DMS79 treated with DMSO at 0.1 percent for 48 hours (cell line): ENCODE results near the gene RIPOR2.
"Not testable (repeated sequence)": the region's sequence is repeated elsewhere in the genome, so short reads cannot be mapped to it uniquely, and the experiment has no call there.

ENCODE experiments used
- DNase-seq: peaks from one replicate; lab custom pipeline; 2025; lab: John Stamatoyannopoulos, UW

The RIPOR2 gene

DNA sequence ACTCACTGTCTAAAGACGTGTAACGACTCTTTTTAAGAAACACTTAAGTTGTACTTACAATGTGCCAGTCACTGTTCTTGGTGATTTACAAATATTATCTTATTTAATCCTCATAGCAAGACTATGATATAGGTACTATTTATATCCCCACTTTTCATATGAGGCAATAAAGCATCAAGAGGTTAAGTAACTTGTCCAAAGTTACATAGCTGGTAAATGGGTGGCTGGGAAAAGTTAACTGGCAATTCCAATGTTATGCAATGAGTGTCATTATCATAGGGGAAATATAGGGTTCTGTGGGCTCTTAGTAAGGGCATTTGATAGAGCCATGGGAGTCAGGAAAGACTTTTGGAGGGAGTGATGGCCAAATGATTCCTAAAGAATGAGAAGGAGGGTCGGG is 21.4 kb upstream of the RIPOR2 start:
- no peak for DNase-seq

DNA sequence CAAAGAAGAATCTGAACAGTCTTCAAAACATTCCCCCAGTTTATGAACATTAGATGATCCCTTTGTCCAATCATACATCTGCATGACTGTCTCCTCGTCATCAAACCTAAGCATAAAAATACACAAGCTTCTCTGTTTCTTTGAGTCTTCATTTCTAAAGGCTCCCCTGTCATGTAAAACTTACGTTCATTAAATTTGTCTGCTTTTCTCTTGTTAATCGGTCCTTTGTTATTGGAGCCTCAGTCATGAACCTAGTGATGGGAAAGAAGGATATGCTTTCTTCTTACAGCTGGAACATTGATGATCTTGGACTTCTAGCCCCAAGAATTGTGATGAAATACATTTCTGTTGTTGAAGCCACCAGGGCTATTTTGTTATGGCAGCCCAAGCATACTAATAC is 18.0 kb upstream of the RIPOR2 start:
- DNase-seq, result no peak

DNA sequence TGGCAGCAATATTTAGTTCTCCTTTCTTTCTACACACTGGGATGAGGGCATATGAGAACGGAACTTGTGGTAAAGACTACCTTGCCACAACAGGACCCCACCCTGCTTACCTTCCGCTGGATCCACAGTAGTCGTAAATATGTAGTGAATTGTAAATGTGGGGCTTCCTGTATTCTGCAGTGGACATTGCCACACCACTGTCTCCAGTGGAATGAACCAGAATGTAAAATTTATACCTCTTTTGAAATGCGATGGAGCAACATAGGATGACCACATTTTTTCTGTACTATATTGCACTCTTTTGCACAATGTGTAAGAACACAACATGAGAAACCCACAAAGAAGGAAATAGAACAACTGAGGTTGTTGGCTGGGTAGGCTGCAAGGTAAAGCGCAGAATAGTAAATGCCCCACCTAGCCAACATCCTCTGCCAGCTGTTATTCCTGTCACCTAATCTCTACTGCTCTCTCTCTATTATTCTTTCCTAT is 16.1 kb upstream of the RIPOR2 start:
- DNase-seq, result no peak

DNA sequence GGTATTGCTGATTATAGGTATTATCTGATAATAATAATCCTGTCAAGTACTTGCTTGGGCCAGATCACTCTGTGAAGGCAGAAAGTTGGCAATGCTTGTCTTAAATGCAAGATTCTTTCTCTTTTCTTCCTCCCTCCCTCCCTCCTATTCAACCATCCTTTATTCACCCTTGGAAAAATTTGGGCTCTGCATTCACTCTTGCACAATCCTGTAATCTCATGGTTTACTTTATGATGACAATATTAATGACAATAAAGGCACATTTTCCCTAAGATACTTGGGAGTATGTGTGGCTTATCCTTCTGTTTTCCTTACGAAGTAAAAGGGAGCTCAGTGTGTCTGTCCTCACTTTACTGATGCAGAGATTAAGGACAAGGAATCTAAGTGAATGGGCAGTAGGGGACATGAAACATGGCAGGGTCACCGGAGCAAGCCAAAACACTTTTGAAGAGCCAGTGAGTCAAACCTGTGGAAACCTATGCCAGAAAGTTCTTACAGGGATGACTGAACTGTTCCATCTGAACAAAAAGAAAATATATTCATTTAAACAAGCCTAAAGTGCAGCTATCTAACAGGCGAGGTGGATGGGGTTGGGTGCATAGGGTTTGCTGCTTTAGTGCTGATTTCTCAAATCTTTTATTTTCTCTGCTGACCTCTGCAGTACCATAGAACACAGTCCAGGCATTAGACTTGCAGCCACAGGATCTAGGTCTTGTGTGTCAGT is 14.6 kb upstream of the RIPOR2 start:
- no peak for DNase-seq

DNA sequence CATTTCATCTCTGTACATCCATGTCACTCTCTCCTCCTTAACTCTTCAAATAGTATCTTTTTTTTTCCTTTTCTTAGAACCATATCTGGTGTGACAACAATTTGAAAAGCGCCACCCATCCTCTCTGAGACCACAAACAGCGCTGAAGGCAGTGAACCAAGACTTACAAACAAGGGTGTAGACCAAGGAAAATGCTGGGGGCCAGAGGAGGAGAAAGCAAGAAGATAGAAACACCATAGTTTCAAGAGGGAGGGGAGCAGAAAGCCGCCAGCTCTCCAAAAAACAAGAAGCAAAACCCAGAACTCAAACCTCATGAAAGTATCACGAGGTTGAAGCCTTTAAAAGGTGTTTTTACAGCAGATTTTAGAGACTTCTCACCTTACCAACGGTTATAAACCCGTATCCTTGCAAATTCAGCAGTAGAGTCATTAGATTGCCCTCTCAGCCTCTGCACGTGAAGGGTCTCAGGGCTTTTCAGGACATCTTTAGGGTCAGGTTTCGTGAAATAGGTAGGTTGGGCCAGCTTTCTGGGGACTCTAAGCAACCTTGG is 13.3 kb upstream of the RIPOR2 start:
- peak; percentile 40 for DNase-seq

DNA sequence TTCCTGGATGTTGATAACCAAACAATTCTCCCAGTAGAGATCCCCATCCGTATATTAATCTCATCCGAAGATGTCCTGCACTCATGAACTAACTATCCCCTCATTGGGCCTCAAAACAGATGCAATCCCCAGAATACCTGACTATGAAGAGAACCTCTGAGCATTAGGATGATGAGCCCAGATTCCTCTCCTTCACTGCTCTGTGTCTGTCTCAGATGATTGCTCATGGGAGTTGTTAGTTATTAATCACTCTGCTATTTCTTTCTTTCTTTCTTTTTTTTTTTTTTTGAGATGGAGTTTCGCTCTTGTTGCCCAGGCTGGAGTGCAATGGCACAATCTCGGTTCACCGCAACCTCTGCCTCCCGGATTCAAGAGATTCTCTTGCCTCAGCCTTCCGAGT is 12.5 kb upstream of the RIPOR2 start:
- not testable (repeated sequence) for DNase-seq

DNA sequence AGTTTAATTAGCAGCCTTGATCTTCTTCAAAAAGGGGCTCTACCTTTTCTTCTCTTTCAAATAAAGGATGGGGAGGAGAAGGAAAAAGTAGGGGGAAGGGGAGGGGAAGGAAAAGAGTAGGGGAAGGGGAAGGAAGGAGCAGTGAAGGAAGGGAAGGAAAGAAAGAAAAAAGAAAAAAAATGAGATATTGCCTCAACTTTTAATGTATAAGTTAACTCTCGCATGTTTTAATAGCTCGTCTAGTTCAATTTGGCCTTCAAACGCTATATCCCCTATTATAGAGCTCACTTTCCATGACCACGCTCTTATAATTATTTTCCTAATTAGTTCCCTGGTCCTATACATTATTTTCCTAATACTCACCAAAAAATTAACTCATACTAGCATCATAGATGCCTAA is 11.9 kb upstream of the RIPOR2 start:
- no peak for DNase-seq

DNA sequence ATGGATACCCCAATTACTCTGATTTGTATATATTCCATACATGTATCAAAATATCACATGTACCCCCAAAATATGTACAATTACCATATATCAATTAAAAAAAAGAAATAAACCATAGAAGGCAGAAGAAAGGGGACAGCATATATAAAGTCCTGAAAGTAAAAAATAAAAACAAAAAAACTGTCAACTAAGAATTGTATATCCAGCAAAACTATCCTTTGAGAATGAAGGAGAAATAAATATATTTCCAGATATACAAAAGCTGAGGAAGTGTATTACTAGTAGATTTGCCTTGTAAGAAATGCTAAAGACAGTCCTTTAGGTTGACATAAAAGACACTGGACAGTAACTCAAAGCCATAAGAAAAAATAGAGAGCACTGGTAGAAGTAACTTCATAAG is 9.3 kb upstream of the RIPOR2 start:
- no peak for DNase-seq

DNA sequence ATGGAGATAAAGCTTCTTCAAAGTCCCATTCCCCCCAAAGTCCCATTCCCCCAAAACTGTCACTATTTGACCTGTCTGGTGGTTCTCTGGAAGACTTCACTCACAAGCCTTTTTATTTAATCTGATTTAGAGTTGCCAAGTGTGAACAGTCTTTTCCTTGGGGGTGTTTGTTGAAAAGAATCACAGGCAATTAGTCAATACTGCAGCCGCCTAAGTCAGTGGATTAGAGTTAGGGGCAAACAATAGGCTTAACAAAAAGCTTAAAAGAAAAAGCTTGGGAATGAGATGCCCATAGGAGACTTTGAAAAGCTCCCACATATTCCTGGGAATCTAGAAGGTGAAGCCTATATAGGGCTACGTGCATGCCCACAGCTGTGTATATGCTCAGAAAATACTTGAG is 8.0 kb upstream of the RIPOR2 start:
- DNase-seq, result no peak

DNA sequence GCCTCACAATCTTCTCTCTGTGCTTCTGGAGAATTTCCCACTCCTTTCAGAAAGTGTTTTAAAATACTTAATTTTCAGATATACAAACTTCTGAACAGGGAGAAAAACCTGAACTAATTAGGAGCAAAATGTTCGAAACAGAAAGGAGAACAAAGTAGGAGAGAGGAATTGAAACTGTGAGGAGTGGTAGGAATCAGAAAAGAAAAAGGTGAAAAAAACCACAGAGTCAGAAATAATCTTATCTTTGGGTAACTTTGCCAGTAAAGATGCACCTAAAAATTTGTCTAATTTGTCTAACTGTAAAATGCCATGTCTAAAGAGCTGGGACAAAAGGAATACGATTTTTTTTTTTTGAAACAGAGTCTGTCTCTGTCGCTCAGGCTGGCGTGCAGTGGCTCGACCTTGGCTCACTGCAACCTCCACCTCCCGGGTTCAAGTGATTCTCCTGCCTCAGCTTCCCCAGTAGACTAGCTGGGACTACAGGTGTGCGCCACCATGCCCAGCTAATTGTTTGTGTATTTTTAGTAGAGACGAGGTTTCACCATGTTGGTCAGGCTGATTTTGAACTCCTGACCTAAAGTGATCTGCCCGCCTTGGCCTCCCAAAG is 4.7 kb upstream of the RIPOR2 start:
- DNase-seq, result no peak

DNA sequence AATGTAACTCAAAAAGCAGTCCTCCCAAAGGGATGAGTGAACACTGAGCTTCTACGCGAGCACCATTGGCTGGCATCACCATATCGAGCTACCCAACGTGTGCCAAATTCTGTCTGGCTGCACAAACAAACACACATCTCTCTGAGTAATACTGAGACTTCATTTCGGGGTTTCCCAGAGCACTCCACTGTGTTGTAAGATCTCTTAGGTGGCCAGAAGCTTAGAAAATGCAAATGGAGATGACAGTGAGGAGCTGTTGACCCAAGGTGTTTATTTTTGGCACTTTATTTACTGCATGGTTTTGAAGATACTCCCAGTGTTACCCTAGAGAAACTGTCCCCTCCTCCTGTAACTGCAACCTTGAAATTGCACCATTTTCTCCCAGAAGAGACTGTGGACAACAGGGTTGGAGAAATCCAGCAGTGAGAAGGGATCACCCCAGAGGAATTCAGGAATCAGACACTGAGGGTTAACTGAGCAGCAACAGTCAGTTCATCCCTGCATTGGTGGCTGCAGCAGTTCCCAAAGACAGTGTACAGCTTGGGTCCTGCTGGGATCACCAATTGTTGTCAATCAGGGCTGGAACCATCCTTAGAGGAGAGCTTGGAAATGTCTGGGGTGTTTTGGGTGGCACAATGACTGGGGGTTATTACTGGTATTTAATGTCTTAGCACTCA is 1.0 kb upstream of the RIPOR2 start:
- peak; percentile 73 for DNase-seq

DNA sequence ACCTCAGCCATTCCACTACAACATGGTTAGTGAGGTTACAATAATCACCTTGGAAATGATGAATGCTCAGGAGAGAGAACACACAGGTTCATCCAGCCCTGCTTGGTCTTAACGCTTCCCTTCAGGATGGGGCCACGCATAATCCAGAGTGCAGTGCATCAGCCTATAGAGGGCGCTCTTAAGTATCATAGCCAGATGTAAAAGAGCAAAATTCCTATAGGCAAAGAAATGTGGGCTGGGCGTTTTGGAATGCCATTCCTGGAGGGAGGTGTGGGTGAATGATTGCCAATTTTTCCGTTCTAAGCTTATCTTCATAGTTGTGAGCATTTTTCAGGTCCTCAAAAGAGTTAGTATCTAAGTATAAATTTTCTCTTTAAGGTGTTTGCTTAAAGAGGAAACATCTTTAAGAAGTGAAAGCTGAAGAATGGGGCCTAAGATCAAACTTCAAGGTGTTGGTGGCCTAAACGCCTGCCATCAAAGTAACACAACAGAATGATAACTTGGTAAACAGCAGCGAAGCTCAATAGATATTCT is 1.8 kb downstream of the RIPOR2 start:
- no peak for DNase-seq

DNA sequence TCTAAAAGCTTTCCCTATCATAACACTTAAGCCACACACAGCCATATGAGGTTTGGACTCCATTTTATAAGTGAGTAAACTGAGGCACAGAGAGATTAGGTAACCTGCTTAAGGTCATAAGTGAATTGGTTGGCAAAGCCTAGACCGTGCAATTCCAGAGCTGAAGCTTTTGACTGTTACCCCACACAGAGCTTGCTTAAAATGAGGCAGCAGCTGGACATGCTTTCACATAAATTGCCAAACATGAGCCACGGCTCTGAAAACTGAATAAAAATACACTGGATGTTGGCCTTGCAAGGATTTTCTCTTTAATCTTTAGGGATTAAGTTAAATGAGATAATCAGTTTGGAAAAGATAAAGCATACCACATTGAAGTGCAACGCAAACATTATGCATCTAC is 2.5 kb downstream of the RIPOR2 start:
- DNase-seq, result no peak

DNA sequence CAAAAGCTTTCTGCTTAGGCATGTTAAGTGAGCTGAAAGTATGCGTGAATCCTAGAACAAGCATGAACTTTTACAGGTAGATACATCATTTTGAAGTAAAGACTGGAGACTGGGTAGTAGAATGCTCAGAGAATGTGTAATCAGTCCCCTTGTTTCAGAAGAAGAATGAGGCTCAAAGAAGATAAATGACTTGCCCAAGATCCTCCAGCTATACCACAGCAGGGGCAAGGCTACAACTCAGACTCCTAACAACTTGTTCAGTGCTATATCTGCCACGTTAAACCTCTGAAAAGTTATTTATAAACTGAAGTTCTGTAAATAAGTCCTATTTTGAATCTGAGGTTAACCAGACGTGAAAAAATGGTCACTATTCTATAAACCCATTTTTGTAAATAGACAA is 2.9 kb downstream of the RIPOR2 start:
- no peak for DNase-seq

DNA sequence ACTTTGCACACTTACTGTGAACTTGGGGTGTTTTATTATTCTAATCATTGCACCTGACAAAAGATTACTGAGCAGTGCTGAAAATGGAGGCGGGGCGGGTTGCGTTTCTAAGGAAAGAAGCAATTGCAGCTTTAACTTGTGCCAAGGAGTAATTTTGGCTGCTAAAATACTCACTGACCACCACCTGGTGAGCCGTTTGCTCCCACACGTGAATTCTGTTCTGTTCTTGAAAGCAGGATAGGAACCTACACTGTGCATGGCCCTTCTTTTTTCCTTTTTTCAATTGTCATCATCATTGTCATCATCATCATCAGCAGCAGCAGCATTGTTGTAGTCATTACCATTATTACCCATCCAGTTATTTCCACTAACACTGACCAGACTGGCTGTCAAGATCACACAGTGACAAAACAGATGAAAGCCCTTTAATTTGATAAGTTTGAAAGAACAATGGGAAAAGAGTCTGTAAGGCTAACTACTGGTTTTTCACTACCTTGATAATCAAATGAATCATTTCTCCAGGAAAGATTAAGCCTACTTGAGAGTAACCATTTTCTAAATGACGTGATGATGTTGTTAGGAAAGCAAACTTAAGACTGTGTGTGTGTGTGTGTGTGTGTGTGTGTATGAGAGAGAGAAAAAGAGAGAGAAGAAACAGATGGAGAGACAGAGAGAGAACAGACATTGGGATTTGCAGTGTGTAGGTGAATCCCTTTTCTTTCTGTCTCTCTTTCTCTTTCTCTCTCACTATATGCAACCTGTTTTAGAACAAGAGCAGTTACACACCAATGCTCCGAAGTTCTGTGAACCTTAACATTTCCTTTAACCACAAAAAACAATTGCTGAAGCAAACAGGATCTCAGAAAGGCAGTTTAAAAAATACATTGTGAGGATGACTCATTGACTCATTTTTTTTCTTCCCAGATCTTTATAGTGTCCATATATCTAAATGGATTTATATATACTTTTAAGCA is 3.8 kb downstream of the RIPOR2 start:
- DNase-seq, result peak; percentile 26

DNA sequence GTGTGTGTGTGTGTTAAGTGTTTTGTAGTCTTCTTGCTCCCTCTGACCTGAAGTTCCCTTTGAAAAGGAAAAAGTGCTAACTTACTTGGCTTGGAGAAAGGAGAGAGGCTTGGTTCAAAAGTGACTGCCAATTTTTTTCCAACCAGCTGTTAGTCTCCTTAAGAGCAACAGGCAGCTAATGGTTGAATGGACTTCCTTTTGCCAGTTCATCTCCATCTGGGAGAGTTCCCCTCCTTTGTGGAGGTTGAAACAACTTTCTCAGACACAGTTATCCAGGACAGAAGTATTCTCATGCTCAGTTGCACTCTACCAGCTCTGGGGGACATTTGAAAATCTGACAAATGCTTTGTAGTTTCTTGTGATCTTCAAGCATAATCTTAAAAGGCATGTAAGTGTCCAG is 4.5 kb downstream of the RIPOR2 start:
- DNase-seq, result peak; percentile 29

DNA sequence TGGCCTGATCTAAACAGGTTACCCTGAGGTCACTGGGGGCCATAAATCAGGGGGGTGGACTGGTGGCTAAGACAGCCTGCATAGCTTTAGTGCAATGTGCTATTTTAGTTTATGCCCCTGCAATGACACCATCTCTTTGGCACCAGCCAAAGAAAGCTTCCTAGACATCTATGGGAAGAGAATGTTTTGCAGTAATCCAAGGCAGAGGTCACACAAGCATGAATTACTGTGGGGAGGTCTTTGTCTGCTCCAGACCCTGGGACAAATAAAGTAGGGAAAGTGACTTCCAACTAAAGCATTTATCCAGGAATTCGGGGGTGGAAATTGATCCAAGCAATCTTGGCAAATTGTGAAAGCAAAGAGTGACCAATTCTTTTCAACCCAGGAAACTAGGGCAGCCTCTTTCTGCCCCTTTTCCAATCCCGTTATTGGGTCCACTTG is 5.3 kb downstream of the RIPOR2 start:
- no peak for DNase-seq

DNA sequence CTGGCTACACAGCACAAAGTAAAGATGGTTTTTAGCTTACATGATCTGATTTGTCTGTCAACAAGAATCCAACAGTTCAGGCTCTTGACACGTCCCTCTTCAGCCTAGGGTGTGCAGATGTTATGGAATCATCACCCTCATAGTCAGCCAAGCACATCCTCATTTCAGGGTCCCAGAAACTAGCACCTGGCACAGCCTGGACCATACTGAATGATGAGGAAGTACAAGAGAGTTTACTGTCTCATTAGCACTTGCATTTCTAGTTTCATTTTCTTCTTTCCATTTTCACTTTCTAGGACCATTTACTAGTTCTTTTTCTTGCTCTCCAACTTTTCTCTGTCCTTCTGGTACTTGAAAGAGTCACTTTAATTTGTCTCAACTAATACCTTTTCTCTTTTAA is 6.5 kb downstream of the RIPOR2 start:
- no peak for DNase-seq

DNA sequence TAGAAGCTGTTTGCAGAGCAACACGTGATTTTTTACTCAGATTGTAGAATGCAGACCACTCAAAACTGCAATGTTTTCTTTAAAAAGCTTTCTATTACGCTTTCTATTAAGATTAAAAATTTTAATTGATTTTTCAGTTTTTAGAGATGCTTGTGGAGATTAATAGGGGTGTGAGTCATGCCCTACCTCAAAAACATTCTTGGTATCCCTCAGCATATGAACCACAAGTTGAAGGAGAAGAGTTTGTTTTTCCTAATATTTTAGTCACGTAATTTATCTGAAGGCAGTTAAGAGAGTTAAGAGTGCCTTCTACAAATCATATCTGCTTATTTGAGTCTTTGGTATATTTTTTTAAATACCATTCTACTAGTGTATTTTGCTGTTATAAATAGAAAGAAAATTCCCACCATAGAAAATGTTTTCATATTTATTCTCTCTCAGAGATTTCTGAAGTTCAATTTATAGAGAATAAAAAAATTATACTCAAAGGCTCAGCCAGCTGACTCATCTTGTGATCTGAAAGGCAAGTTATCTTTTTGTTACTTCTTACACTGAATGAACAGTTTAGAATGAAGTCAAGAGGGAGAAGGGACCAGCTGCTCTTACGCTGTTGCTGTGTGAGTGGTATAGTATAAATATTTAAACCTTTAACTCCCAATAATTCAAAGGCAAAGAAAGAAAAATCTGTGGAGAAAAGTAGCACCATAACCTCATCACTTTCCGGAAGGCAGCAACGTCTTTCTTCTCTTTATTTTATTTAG is 7.6 kb downstream of the RIPOR2 start:
- DNase-seq, result no peak

DNA sequence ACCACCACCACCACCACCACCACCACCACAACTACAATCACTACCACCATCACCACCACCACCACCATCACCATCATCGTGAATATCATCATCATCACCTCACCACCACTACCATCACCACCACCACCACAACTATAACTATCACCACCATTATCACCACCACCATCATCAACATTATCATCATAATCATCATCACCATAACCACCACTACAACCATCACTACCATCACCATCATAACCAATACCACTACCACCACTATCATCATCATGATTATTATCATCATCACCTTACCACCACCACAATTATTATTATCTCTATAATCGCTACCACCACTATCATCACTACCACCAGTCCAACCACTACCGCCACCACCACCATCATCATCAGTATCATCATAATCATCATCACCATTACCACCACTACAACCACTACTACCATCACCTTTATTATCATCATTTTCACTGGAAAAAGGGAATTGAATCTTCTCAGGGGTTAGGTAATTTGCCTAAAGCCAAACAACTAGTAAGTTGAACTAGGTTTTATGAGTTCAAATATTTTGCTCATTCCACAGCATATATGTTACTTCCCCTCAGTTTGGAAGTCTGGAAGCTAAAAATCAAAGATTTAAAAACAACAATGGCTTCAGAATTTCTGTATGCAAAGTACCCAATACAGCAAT is 8.3 kb downstream of the RIPOR2 start:
- no peak for DNase-seq
